ENCODE data around the gene C12orf57.

Gene C12orf57

GRCh38 chr12:6919588-6919987 is 24.2 kb upstream of the C12orf57 start:
- DNase-seq: no peak

DNA sequence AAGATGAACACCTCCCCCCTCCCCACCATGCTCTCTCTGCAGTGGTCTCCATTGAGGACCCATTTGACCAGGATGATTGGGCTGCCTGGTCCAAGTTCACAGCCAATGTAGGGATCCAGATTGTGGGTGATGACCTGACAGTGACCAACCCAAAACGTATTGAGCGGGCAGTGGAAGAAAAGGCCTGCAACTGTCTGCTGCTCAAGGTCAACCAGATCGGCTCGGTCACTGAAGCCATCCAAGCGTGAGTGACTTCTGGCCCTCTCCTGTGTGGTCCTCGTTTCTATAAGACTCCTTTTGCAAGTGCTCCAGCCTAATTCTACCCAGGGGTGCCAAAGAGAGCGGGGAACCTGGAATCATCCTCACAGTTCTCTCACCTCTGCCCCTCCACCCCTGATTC is 22.3 kb upstream of the C12orf57 start:
- DNase-seq: no peak

GRCh38 chr12:6921996-6922946 is 21.6 kb upstream of the C12orf57 start:
- DNase-seq: no peak

GRCh38 chr12:6923003-6923732 is 20.7 kb upstream of the C12orf57 start:
- DNase-seq: no peak

DNA sequence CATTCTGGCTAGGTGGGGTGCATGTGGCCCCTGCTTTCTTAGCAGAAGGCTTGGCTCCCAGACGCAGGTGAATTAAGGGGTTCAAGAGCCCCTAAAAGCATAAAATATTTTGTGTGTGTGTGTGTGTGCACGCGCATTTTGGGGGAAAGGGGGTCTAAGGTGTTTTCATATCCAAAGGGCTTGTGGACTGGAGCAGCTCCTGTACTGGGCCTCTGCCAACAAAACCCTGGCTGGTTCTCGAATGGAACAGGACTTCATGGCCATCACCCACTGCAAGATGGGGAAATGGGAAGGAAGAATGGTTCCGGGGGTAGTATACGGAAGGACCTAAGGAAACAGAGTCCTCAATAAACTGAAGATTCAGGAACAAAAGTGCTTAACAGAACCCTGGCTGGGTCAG is 20.0 kb upstream of the C12orf57 start:
- no peak for DNase-seq

- DNase-seq: peak; percentile 54
Measured at GRCh38 chr12:6925239-6925539, 18.6 kb upstream of the C12orf57 start.

- peak; percentile 77 for DNase-seq
Measured at GRCh38 chr12:6925540-6926279, 18.1 kb upstream of the C12orf57 start.

DNA sequence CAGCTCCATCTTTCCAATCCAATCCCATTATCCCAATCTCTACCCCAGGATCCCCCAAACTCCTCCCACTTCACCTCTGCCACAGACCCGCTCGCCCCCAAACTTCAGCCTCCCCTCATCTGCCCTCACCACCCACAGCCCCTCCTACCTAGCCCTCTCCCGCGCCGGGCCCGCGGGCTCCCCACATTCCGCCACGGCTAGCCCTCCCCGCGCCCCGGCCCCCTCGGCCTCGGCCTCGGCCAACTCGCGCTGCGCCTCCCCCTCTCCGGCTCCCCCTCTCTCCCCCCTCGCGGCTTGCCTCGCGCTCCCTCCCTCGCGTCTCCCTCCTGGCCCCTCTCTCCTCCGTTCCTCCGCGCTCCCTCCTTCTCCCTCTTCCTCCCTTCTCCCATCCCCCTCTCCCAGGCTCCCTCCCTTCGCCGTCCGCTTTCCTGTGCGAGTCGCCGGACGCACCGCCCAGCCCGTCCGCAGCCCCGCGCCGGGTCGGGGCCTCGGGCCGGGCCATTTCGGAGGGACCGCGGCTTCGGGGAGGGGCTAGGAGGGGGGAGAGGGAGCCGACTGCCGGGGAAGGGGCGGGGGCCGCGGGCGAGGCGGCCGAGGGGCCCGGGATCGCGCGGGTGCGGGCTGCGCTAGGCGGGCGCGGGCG is 16.3 kb upstream of the C12orf57 start, which contains the start of gene ATN1:
ATN1 (plus strand) TSS at position 581 of the 643 bp plus-strand sequence. CDS start 6,043 bp downstream, outside the sequence.
- peak; percentile 44 for DNase-seq

GRCh38 chr12:6928022-6928702 is 15.7 kb upstream of the C12orf57 start:
- DNase-seq: no peak

GRCh38 chr12:6928703-6929407 is 15.0 kb upstream of the C12orf57 start:
- no peak for DNase-seq

- DNase-seq: no peak
Measured at GRCh38 chr12:6929466-6930452, 14.1 kb upstream of the C12orf57 start.

GRCh38 chr12:6932766-6933165 is 11.1 kb upstream of the C12orf57 start:
- DNase-seq: no peak

DNA sequence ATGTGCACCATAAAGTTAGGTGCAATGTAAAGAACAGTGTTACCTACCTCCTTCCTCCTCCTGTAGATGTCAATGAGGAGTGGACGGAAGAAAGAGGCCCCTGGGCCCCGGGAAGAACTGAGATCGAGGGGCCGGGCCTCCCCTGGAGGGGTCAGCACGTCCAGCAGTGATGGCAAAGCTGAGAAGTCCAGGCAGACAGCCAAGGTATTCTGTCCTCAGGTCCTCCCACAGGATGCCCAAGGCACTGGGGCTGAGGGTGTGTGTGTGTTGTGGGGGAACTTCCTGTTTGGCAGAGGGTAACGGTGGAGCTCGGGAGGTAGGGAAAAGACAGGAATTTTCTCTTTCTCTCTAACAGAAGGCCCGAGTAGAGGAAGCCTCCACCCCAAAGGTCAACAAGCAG is 9.7 kb upstream of the C12orf57 start:
- no peak for DNase-seq

DNA sequence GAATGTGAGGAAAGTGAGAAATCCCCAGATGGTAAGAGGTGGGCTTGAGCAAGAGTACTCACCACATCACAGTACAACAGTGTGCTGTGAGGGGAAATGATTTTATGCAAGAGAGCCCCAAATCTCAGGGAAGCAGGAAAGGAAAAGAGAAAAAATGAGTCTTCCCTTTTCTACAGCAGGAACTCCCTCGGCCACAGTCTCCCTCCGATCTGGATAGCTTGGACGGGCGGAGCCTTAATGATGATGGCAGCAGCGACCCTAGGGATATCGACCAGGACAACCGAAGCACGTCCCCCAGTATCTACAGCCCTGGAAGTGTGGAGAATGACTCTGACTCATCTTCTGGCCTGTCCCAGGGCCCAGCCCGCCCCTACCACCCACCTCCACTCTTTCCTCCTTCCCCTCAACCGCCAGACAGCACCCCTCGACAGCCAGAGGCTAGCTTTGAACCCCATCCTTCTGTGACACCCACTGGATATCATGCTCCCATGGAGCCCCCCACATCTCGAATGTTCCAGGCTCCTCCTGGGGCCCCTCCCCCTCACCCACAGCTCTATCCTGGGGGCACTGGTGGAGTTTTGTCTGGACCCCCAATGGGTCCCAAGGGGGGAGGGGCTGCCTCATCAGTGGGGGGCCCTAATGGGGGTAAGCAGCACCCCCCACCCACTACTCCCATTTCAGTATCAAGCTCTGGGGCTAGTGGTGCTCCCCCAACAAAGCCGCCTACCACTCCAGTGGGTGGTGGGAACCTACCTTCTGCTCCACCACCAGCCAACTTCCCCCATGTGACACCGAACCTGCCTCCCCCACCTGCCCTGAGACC is 8.2 kb upstream of the C12orf57 start:
- DNase-seq: no peak

- no peak for DNase-seq
Measured at GRCh38 chr12:6936194-6936635, 7.6 kb upstream of the C12orf57 start.

- peak; percentile 76 for DNase-seq
Measured at GRCh38 chr12:6936636-6937480, 7.0 kb upstream of the C12orf57 start.

- peak; percentile 98 for DNase-seq
Measured at GRCh38 chr12:6937481-6938352, 6.1 kb upstream of the C12orf57 start.

Data from NCI-H1694 treated with DMSO at 0.1 percent for 48 hours (cell line).